GM12892 (cell line): ENCODE measurements around the gene MEAK7.

ENCODE experiments used
- POLR2A ChIP-seq: IDR thresholded peaks from 2 replicates; pipeline ENCODE4 v1.6.1; 2011; ENCODE audit warnings: low read depth, low read length, control low read depth
- TAF1 ChIP-seq: IDR thresholded peaks from 2 replicates; pipeline ENCODE4 v1.6.1; 2011; ENCODE audit warnings: low read depth, mild to moderate bottlenecking, control low read depth, low read length, borderline replicate concordance

DNA sequence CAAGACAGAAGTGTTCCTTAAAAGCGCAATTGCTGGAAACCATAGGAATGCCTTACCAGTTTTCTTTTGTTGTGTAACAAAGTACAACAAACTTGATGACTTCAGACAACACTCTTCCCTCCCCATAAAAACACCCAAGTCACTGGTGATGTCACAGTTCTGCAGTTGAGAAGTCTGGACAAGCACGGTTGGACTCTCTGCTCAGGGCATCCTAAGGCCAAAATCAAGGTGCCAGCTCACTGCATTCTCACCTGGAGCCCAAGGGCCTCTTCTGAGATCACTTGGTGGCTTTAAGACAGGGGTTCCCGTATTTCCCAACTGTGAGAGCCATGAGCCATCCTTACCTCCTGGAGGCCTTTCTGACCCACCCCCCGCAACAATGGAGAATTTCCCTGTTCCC is 45.6 kb upstream of the MEAK7 start:
- TF ChIP-seq POLR2A (no peak), TAF1 (no peak)
